ENCODE results near the gene CCDC88B. TPM values are rescaled to one million over a fixed set of nuclear protein-coding genes. Genes with fewer than 3 reads are reported as not detected.
A peak's percentile ranks its signal among the peaks of the same experiment; 100 is the strongest.

Gene CCDC88B
- total and polyA plus RNA-seq, 2 experiments from 2014 or later: 1.8 to 2.6 TPM

GRCh38 chr11:64296236-64296635 is 43.8 kb upstream of the CCDC88B start:
- H3K79me2 ChIP-seq (ENCODE audit: insufficient read depth): no peaks in the 10 kb centered on the region
- peaks cover 24% of the 10 kb centered on the region for H3K27me3 ChIP-seq (replicated peaks; ENCODE audit: insufficient read depth)
- peaks cover 10% of the 10 kb centered on the region; the same call in 1 of the 2 replicates for H3K4me1 ChIP-seq (ENCODE audit: insufficient read depth)
- DNase-seq: peak; percentile 60
- H3K4me3 ChIP-seq: no peak overlapping the region
- H4K20me1 ChIP-seq (ENCODE audit: insufficient read depth): no peaks in the 10 kb centered on the region
- H3F3A ChIP-seq (ENCODE audit: insufficient read depth): no peaks in the 10 kb centered on the region
- no peaks in the 10 kb centered on the region for H3K36me3 ChIP-seq (ENCODE audit: low read depth)
- in situ Hi-C loops (cut with MboI): no loop called here
- WGBS, 2 experiments (ENCODE audit: low coverage in 1 of 2, low lambda C conversion rate in 2 of 2, missing lambda C conversion rate in 2 of 2): 0% methylated on average over 1 of the region's 1 CpG
- H3K9me3 ChIP-seq (ENCODE audit: low read depth): no peaks in the 10 kb centered on the region
- H3K4me2 ChIP-seq (ENCODE audit: unreplicated experiment): no peak overlapping the region
- no peak overlapping the region for H3K27ac ChIP-seq
- H2AFZ ChIP-seq: no peak overlapping the region
- H3K9me2 ChIP-seq (ENCODE audit: insufficient read depth): no peaks in the 10 kb centered on the region
- H3K9ac ChIP-seq: no peak overlapping the region
- TF ChIP-seq EZH2 (IDR thresholded peaks at IDR 0.05; ENCODE audit: insufficient read depth, poor library complexity, severe bottlenecking) (no peak), EZH2phosphoT487 (IDR thresholded peaks at IDR 0.05; ENCODE audit: insufficient read depth, low read depth) (no peak)

- Histone ChIP-seq H4K20me1 (ENCODE audit: insufficient read depth) (no peaks in the 10 kb centered on the region), H3K9ac (no peak overlapping the region), H3K79me2 (ENCODE audit: insufficient read depth) (no peaks in the 10 kb centered on the region), H2AFZ (no peak overlapping the region), H3K4me3 (no peak overlapping the region), H3K9me3 (ENCODE audit: low read depth) (no peaks in the 10 kb centered on the region), H3K4me1 (ENCODE audit: insufficient read depth) (peaks cover 10% of the 10 kb centered on the region; the same call in 1 of the 2 replicates), H3K9me2 (ENCODE audit: insufficient read depth) (no peaks in the 10 kb centered on the region), H3K27ac (no peak overlapping the region), H3K4me2 (ENCODE audit: unreplicated experiment) (no peak overlapping the region), H3K27me3 (replicated peaks; ENCODE audit: insufficient read depth) (peaks cover 20% of the 10 kb centered on the region), H3F3A (ENCODE audit: insufficient read depth) (no peaks in the 10 kb centered on the region), H3K36me3 (ENCODE audit: low read depth) (no peaks in the 10 kb centered on the region)
- TF ChIP-seq EZH2 (IDR thresholded peaks at IDR 0.05; ENCODE audit: insufficient read depth, poor library complexity, severe bottlenecking) (no peak), EZH2phosphoT487 (IDR thresholded peaks at IDR 0.05; ENCODE audit: insufficient read depth, low read depth) (no peak)
- in situ Hi-C loops (cut with MboI): no loop called here
- no peak for DNase-seq
- WGBS, 2 experiments (ENCODE audit: low coverage in 1 of 2, low lambda C conversion rate in 2 of 2, missing lambda C conversion rate in 2 of 2): 67% methylated on average over 31 to 34 of the region's 34 CpGs
Measured at GRCh38 chr11:64296830-64297698, 42.9 kb upstream of the CCDC88B start.

GRCh38 chr11:64297699-64298358 is 42.2 kb upstream of the CCDC88B start:
- no peak for TF ChIP-seq EZH2phosphoT487 (IDR thresholded peaks at IDR 0.05; ENCODE audit: insufficient read depth, low read depth)
- no peak for TF ChIP-seq EZH2 (IDR thresholded peaks at IDR 0.05; ENCODE audit: insufficient read depth, poor library complexity, severe bottlenecking)

GRCh38 chr11:64298966-64299846 is 40.8 kb upstream of the CCDC88B start:
- WGBS, 2 experiments (ENCODE audit: low coverage in 1 of 2, low lambda C conversion rate in 2 of 2, missing lambda C conversion rate in 2 of 2): 8 to 9% methylated on average over 29 to 54 of the region's 60 CpGs
- no peak overlapping the region for H3K27ac ChIP-seq
- H3K4me1 ChIP-seq (ENCODE audit: insufficient read depth): peaks cover 10% of the 10 kb centered on the region; the same call in 1 of the 2 replicates
- no peak overlapping the region; the same call in 1 of the 2 replicates for H3K9ac ChIP-seq
- H3K4me3 ChIP-seq: peak overlapping the region; percentile 26
- 0 out of 2 replicates have a peak, but pooled peaks cover 11% of the 10 kb centered on the region for H3F3A ChIP-seq (ENCODE audit: insufficient read depth)
- TF ChIP-seq EZH2 (IDR thresholded peaks at IDR 0.05; ENCODE audit: insufficient read depth, poor library complexity, severe bottlenecking) (no peak), EZH2phosphoT487 (IDR thresholded peaks at IDR 0.05; ENCODE audit: insufficient read depth, low read depth) (0 out of 2 replicates have a peak, but pooled peaks have one; percentile 8)
- H2AFZ ChIP-seq: peak overlapping the region; percentile 39
- H3K9me3 ChIP-seq (ENCODE audit: low read depth): no peaks in the 10 kb centered on the region
- no peaks in the 10 kb centered on the region for H3K36me3 ChIP-seq (ENCODE audit: low read depth)
- no peaks in the 10 kb centered on the region for H3K9me2 ChIP-seq (ENCODE audit: insufficient read depth)
- peak overlapping the region; percentile 64 for H3K4me2 ChIP-seq (ENCODE audit: unreplicated experiment)
- peak; percentile 68 for DNase-seq
- in situ Hi-C loops (cut with MboI): no loop called here
- peaks cover 7% of the 10 kb centered on the region; the same call in 1 of the 2 replicates for H3K27me3 ChIP-seq (replicated peaks; ENCODE audit: insufficient read depth)
- no peaks in the 10 kb centered on the region for H4K20me1 ChIP-seq (ENCODE audit: insufficient read depth)
- H3K79me2 ChIP-seq (ENCODE audit: insufficient read depth): no peaks in the 10 kb centered on the region

More at GRCh38 chr11:64297699-64298358, 42.2 kb upstream of the CCDC88B start:
- WGBS, 2 experiments (ENCODE audit: low coverage in 1 of 2, low lambda C conversion rate in 2 of 2, missing lambda C conversion rate in 2 of 2): 77 to 81% methylated on average over 18 of the region's 18 CpGs
- Histone ChIP-seq H3K9ac (no peak overlapping the region), H3K79me2 (ENCODE audit: insufficient read depth) (no peaks in the 10 kb centered on the region), H3K36me3 (ENCODE audit: low read depth) (no peaks in the 10 kb centered on the region), H3F3A (ENCODE audit: insufficient read depth) (no peaks in the 10 kb centered on the region), H3K27me3 (replicated peaks; ENCODE audit: insufficient read depth) (peaks cover 13% of the 10 kb centered on the region), H2AFZ (no peak overlapping the region), H3K4me1 (ENCODE audit: insufficient read depth) (peaks cover 10% of the 10 kb centered on the region; the same call in 1 of the 2 replicates), H3K9me3 (ENCODE audit: low read depth) (no peaks in the 10 kb centered on the region), H4K20me1 (ENCODE audit: insufficient read depth) (no peaks in the 10 kb centered on the region), H3K4me3 (no peak overlapping the region), H3K4me2 (ENCODE audit: unreplicated experiment) (no peak overlapping the region), H3K27ac (no peak overlapping the region), H3K9me2 (ENCODE audit: insufficient read depth) (no peaks in the 10 kb centered on the region)
- no peak for DNase-seq
- in situ Hi-C loops (cut with MboI): no loop called here
